CD4-positive, alpha-beta memory T cell (primary cell): Measurements from ENCODE around the gene DOCK1. TPM values are rescaled to one million over a fixed set of nuclear protein-coding genes. Genes with fewer than 3 reads are reported as not detected.
"Not testable (repeated sequence)": the region's sequence is repeated elsewhere in the genome, so short reads cannot be mapped to it uniquely, and the experiment has no call there.

Experiments used
- CTCF ChIA-PET: fragments of 350-600 bp; sonication (Branson Sonifier 250); formaldehyde crosslinking; loops from one replicate; lab custom pipeline; 2021; ENCODE audit warnings: inconsistent platforms; ENCODE audit not compliant: partially characterized antibody; lab: Charles Lee
- POLR2A ChIA-PET: fragments of 350-600 bp; sonication (Branson Sonifier 250); formaldehyde crosslinking; loops from one replicate; lab custom pipeline; 2021; ENCODE audit not compliant: partially characterized antibody; lab: Charles Lee
- DNase-seq, 5 donors: peaks; one replicate each; pipeline versions ENCODE4 v3.0.0 to v3.0.0-alpha.2; 2020 to 2022; ENCODE audit warnings: mixed read lengths in 1 of 5
- H3K27ac ChIP-seq: one replicate; pipeline ENCODE4 v1.7.0; 2013; ENCODE audit warnings: low read depth, low read length
- H3K27me3 ChIP-seq: 2 replicates; pipeline ENCODE4 v1.7.0; 2013; ENCODE audit warnings: mild to moderate bottlenecking, low read length, moderate library complexity; ENCODE audit not compliant: insufficient read depth
- H3K36me3 ChIP-seq: 2 replicates; pipeline ENCODE4 v1.7.0; 2013; ENCODE audit warnings: mild to moderate bottlenecking, low read length, moderate library complexity; ENCODE audit not compliant: insufficient read depth
- H3K4me1 ChIP-seq: 2 replicates; pipeline ENCODE4 v1.7.0; 2013; ENCODE audit warnings: mild to moderate bottlenecking, low read length, moderate library complexity; ENCODE audit not compliant: insufficient read depth
- H3K4me3 ChIP-seq, 2 donors: one replicate each; pipeline ENCODE4 v1.7.0; 2013; ENCODE audit warnings: low read length in 2 of 2, mild to moderate bottlenecking in 1 of 2
- H3K9me3 ChIP-seq, 2 donors: one replicate each; pipeline ENCODE4 v1.7.0; 2013; ENCODE audit warnings: low read length in 2 of 2, control low read depth in 1 of 2; ENCODE audit not compliant: control insufficient read depth in 1 of 2
- H3K27ac Mint-ChIP-seq, 7 donors: one replicate each; pipeline ENCODE4 v1.8.0; 2020 to 2021; ENCODE audit warnings: mixed read lengths in 7 of 7, mild to moderate bottlenecking in 6 of 7, inconsistent platforms in 3 of 7, moderate library complexity in 3 of 7
- H3K27me3 Mint-ChIP-seq, 2 donors: one replicate each; pipeline ENCODE4 v1.8.0; 2020 to 2021; ENCODE audit warnings: mixed read lengths in 2 of 2
- H3K36me3 Mint-ChIP-seq, 2 donors: one replicate each; pipeline ENCODE4 v1.8.0; 2020 to 2021; ENCODE audit warnings: mixed read lengths in 2 of 2, inconsistent platforms in 1 of 2, mild to moderate bottlenecking in 1 of 2
- H3K4me1 Mint-ChIP-seq, 4 donors: one replicate each; pipeline ENCODE4 v1.8.0; 2020 to 2021; ENCODE audit warnings: mixed read lengths in 4 of 4, mild to moderate bottlenecking in 1 of 4
- H3K4me3 Mint-ChIP-seq, 8 donors: one replicate each; pipeline ENCODE4 v1.8.0; 2020 to 2021; ENCODE audit warnings: mixed read lengths in 8 of 8, mild to moderate bottlenecking in 7 of 8, moderate library complexity in 6 of 8, inconsistent platforms in 3 of 8
- H3K9me3 Mint-ChIP-seq, 8 donors: one replicate each; pipeline ENCODE4 v1.8.0; 2020 to 2021; ENCODE audit warnings: mixed read lengths in 8 of 8, mild to moderate bottlenecking in 5 of 8, inconsistent platforms in 3 of 8, moderate library complexity in 1 of 8
- intact Hi-C: fragments of 100-400 bp; cut with micrococcal nuclease; formaldehyde crosslinking; loops from one replicate; pipeline ENCODE4 v1.15.1; 2023
- polyA plus RNA-seq, 2 donors: library from polyadenylated mRNA; unstranded; fragments of 300-500 nt; fragmentation: Illumina TruSeq; gene quantifications; one replicate each; pipeline ENCODE4 v1.2.3, GENCODE V29; 2021
- total RNA-seq, 2 experiments: library from RNA; stranded (reverse); gene quantifications; one replicate each; pipeline ENCODE4 v1.2.3, GENCODE V29; 2021

The DOCK1 gene
- total and polyA plus RNA-seq, 4 experiments from 2014 or later, result 0.17 TPM; not detected in 2

GRCh38 chr10:127293640-127294039 lies 388.4 kb downstream of the DOCK1 start:
- peak; percentile 67 to 82 (median 77) for DNase-seq
- peaks cover 0 to 12% (median 5%) of the 10 kb centered on the region in 8 donors for H3K9me3 Mint-ChIP-seq
- no peaks in the 10 kb centered on the region for H3K9me3 ChIP-seq
- no peaks in the 10 kb centered on the region for H3K36me3 Mint-ChIP-seq
- H3K4me3 ChIP-seq, result no peak overlapping the region
- H3K27me3 ChIP-seq, result no peaks in the 10 kb centered on the region
- H3K27ac ChIP-seq, result no peak overlapping the region
- peaks cover 21 to 45% (median 27%) of the 10 kb centered on the region in 4 donors for H3K4me1 Mint-ChIP-seq
- intact Hi-C loops, result no loop called here
- ChIA-PET CTCF (no interaction called here), POLR2A (no interaction called here)
- H3K36me3 ChIP-seq, result no peaks in the 10 kb centered on the region
- peaks cover 35% of the 10 kb centered on the region for H3K4me1 ChIP-seq
- H3K27ac Mint-ChIP-seq, result peak overlapping the region in 6 of 7 donors; percentile 2 to 80 (median 68)
- peak overlapping the region in 7 of 8 donors; percentile 7 to 70 (median 50) for H3K4me3 Mint-ChIP-seq
- no peaks in the 10 kb centered on the region for H3K27me3 Mint-ChIP-seq

- Histone ChIP-seq H3K4me1 (peaks cover 35% of the 10 kb centered on the region), H3K9me3 (no peaks in the 10 kb centered on the region), H3K27ac (no peak overlapping the region), H3K4me3 (no peak overlapping the region), H3K36me3 (no peaks in the 10 kb centered on the region), H3K27me3 (no peaks in the 10 kb centered on the region)
- POLR2A ChIA-PET, result no interaction called here
- Mint-ChIP-seq H3K9me3 (peaks cover 0 to 8% (median under 1%) of the 10 kb centered on the region in 8 donors), H3K27ac (no peak overlapping the region), H3K36me3 (no peaks in the 10 kb centered on the region), H3K4me1 (peaks cover 21 to 41% (median 27%) of the 10 kb centered on the region in 4 donors), H3K27me3 (no peaks in the 10 kb centered on the region), H3K4me3 (no peak overlapping the region)
- intact Hi-C loops, result no loop called here
- CTCF ChIA-PET, result no interaction called here
- no peak for DNase-seq
Observed at GRCh38 chr10:127296696-127297095, 391.5 kb downstream of the DOCK1 start.

GRCh38 chr10:127298381-127298780 lies 393.2 kb downstream of the DOCK1 start:
- POLR2A ChIA-PET, result no interaction called here
- Histone ChIP-seq H3K36me3 (no peaks in the 10 kb centered on the region), H3K27ac (no peak overlapping the region), H3K27me3 (no peaks in the 10 kb centered on the region), H3K4me3 (no peak overlapping the region), H3K9me3 (no peaks in the 10 kb centered on the region), H3K4me1 (peaks cover 20% of the 10 kb centered on the region)
- Mint-ChIP-seq H3K9me3 (peaks cover 0 to 5% (median under 1%) of the 10 kb centered on the region in 8 donors), H3K27me3 (no peaks in the 10 kb centered on the region), H3K27ac (no peak overlapping the region), H3K36me3 (no peaks in the 10 kb centered on the region), H3K4me3 (no peak overlapping the region), H3K4me1 (peaks cover 12 to 27% (median 16%) of the 10 kb centered on the region in 4 donors)
- intact Hi-C loops, result no loop called here
- no peak for DNase-seq
- CTCF ChIA-PET, result no interaction called here

- H3K4me3 Mint-ChIP-seq, H3K36me3 Mint-ChIP-seq, H3K9me3 ChIP-seq, intact Hi-C loops, H3K27ac ChIP-seq, H3K27me3 Mint-ChIP-seq, DNase-seq, POLR2A ChIA-PET, CTCF ChIA-PET, H3K36me3 ChIP-seq, H3K9me3 Mint-ChIP-seq, H3K27me3 ChIP-seq, H3K27ac Mint-ChIP-seq, H3K4me3 ChIP-seq: not testable (repeated sequence)
- peaks cover 4 to 19% (median 8%) of the 10 kb centered on the region in 4 donors for H3K4me1 Mint-ChIP-seq
- peaks cover 11% of the 10 kb centered on the region for H3K4me1 ChIP-seq
Observed at GRCh38 chr10:127299192-127299591, 394.0 kb downstream of the DOCK1 start.

- no peaks in the 10 kb centered on the region for H3K27me3 ChIP-seq
- Mint-ChIP-seq H3K9me3 (peaks cover 0 to 3% (median 0%) of the 10 kb centered on the region in 8 donors), H3K4me1 (peaks cover 2 to 13% (median 4%) of the 10 kb centered on the region in 4 donors), H3K27ac (no peak overlapping the region), H3K4me3 (no peak overlapping the region), H3K27me3 (no peaks in the 10 kb centered on the region), H3K36me3 (no peaks in the 10 kb centered on the region)
- ChIA-PET CTCF (no interaction called here), POLR2A (no interaction called here)
- H3K4me3 ChIP-seq, result no peak overlapping the region
- no peaks in the 10 kb centered on the region for H3K9me3 ChIP-seq
- H3K27ac ChIP-seq, result no peak overlapping the region
- H3K4me1 ChIP-seq, result peaks cover 8% of the 10 kb centered on the region
- intact Hi-C loops, result no loop called here
- no peaks in the 10 kb centered on the region for H3K36me3 ChIP-seq
- no peak for DNase-seq
Observed at GRCh38 chr10:127299956-127300689, 394.9 kb downstream of the DOCK1 start.

- H3K27ac ChIP-seq, result no peak overlapping the region
- no peaks in the 10 kb centered on the region for H3K27me3 Mint-ChIP-seq
- peaks cover under 1 to 6% (median 2%) of the 10 kb centered on the region in 4 donors for H3K4me1 Mint-ChIP-seq
- no peaks in the 10 kb centered on the region for H3K36me3 ChIP-seq
- CTCF ChIA-PET, result no interaction called here
- peaks cover 0 to 3% (median 0%) of the 10 kb centered on the region in 8 donors for H3K9me3 Mint-ChIP-seq
- no peaks in the 10 kb centered on the region for H3K9me3 ChIP-seq
- intact Hi-C loops, result no loop called here
- no peaks in the 10 kb centered on the region for H3K36me3 Mint-ChIP-seq
- H3K4me3 Mint-ChIP-seq, result no peak overlapping the region
- no peak overlapping the region for H3K27ac Mint-ChIP-seq
- no peaks in the 10 kb centered on the region for H3K27me3 ChIP-seq
- no peak overlapping the region for H3K4me3 ChIP-seq
- POLR2A ChIA-PET, result no interaction called here
- DNase-seq, result no peak
- peaks cover 3% of the 10 kb centered on the region for H3K4me1 ChIP-seq
Observed at GRCh38 chr10:127300868-127301321, 395.7 kb downstream of the DOCK1 start.

GRCh38 chr10:127302343-127302742 lies 397.1 kb downstream of the DOCK1 start:
- no peak overlapping the region for H3K27ac ChIP-seq
- H3K27me3 ChIP-seq, result no peaks in the 10 kb centered on the region
- H3K4me3 ChIP-seq, result no peak overlapping the region
- H3K4me3 Mint-ChIP-seq, result no peak overlapping the region
- peaks cover 0 to 2% (median 0%) of the 10 kb centered on the region in 8 donors for H3K9me3 Mint-ChIP-seq
- no peaks in the 10 kb centered on the region for H3K4me1 Mint-ChIP-seq
- DNase-seq, result no peak
- no peaks in the 10 kb centered on the region for H3K4me1 ChIP-seq
- no peaks in the 10 kb centered on the region for H3K27me3 Mint-ChIP-seq
- no peaks in the 10 kb centered on the region for H3K9me3 ChIP-seq
- H3K36me3 ChIP-seq, result no peaks in the 10 kb centered on the region
- intact Hi-C loops, result no loop called here
- POLR2A ChIA-PET, result no interaction called here
- no peak overlapping the region for H3K27ac Mint-ChIP-seq
- CTCF ChIA-PET, result no interaction called here
- H3K36me3 Mint-ChIP-seq, result no peaks in the 10 kb centered on the region
